CMK (cell line): ENCODE measurements around the gene TMEM125.

Experiments
- DNase-seq: peaks from one replicate; pipeline ENCODE4 v3.0.0-alpha.2; 2010; ENCODE audit warnings: low read depth

Gene TMEM125

GRCh38 chr1:43293896-43294760 is 24.3 kb downstream of the TMEM125 start:
- DNase-seq: no peak

- no peak for DNase-seq
These were observed 25.0 kb downstream of the TMEM125 start for GRCh38 chr1:43294761-43295160.

GRCh38 chr1:43296207-43296606 is 26.4 kb downstream of the TMEM125 start:
- no peak for DNase-seq

- no peak for DNase-seq
These were observed 28.3 kb downstream of the TMEM125 start for GRCh38 chr1:43298055-43298454.

- DNase-seq: no peak
These were observed 29.3 kb downstream of the TMEM125 start for GRCh38 chr1:43299101-43299500.

DNA sequence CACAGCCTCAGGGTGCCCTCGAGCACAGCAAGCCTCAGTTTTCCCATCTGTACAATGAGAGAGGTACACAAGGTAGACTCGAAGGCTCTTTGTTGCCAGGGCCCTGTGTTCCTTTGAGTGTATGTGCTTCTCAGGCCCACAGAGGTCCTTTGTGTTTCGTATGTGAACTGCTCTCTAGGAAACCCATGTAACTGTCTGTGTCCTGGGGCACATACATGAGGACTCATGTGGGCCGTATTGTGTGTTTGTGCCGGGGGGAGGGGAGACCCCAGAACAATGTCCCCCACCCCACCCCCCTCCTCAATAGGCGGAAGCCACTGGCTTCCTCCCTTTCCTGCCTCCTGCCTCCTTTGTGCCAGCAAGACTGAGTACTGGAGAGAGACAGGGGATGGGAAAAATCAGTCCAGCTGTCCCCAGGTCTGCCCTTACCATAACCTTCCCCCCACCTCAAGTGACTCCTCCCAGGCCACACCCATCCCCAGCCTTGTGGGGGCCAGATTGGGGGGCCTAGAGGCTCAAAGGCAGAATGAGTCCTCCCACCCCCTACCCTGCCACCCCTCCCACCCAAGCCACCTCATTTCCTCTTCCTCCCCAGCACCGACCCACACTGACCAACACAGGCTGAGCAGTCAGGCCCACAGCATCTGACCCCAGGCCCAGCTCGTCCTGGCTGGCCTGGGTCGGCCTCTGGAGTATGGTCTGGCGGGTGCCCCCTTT is 30.8 kb downstream of the TMEM125 start, which contains the start of gene TIE1:
TSS of gene TIE1 (plus strand) at position 605 of the 717 bp plus-strand sequence. CDS start at position 695, 90 bp downstream.
- peak; percentile 75 for DNase-seq

GRCh38 chr1:43302201-43302600 is 32.4 kb downstream of the TMEM125 start:
- DNase-seq: no peak

GRCh38 chr1:43302721-43303470 is 33.1 kb downstream of the TMEM125 start:
- no peak for DNase-seq

DNA sequence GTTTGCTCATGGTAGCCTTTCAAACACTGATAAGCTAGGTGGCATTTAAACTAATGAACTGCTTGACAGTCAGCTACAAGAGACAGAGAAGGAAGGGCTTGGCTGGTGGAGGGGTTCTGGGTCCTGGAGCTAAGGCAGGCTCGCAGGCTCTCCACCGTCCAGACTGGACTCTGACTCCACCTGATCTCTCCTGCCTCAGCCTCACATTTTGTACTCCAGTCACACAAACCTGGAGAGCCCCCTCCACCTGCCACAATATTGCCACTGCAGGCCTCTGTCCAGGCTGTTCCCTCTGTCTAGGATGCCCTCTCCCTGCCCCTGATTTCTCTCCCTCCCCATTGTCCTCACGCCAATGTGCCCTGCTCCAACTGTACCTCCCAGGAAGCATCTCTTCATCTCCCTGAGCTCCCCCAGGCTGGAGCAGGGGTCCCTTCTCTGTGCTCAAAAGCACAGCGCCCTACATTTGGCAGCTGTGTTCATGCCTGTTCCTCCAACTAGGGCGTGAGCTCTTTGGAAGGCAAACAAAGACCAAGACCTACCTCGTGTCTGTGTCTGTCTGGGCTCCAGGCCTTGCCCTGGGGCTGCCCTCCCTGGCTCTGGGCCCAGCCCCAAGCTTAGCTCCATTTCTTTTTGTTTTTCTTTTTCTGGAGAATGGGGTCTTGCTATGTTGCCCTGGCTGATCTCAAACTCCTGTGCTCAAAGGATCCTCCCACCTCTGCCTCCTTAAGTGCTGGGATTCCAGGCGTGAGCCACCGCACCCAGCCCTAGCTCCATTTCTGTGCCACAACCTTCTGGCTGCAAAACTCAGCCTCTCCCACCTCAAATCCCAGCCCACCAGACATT is 33.9 kb downstream of the TMEM125 start:
- no peak for DNase-seq

- DNase-seq: no peak
These were observed 34.5 kb downstream of the TMEM125 start for GRCh38 chr1:43304314-43304681.

DNA sequence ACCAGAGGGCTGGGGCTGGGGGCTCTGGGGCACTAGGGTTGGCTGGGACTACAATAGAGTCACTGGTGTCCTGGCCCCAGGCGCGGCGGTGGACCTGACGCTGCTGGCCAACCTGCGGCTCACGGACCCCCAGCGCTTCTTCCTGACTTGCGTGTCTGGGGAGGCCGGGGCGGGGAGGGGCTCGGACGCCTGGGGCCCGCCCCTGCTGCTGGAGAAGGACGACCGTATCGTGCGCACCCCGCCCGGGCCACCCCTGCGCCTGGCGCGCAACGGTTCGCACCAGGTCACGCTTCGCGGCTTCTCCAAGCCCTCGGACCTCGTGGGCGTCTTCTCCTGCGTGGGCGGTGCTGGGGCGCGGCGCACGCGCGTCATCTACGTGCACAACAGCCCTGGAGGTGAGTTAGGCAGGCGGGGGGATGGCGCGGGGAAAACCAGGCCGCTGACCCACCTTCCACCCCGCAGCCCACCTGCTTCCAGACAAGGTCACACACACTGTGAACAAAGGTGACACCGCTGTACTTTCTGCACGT is 35.1 kb downstream of the TMEM125 start:
- DNase-seq: no peak

GRCh38 chr1:43305461-43305860 is 35.7 kb downstream of the TMEM125 start:
- no peak for DNase-seq

DNA sequence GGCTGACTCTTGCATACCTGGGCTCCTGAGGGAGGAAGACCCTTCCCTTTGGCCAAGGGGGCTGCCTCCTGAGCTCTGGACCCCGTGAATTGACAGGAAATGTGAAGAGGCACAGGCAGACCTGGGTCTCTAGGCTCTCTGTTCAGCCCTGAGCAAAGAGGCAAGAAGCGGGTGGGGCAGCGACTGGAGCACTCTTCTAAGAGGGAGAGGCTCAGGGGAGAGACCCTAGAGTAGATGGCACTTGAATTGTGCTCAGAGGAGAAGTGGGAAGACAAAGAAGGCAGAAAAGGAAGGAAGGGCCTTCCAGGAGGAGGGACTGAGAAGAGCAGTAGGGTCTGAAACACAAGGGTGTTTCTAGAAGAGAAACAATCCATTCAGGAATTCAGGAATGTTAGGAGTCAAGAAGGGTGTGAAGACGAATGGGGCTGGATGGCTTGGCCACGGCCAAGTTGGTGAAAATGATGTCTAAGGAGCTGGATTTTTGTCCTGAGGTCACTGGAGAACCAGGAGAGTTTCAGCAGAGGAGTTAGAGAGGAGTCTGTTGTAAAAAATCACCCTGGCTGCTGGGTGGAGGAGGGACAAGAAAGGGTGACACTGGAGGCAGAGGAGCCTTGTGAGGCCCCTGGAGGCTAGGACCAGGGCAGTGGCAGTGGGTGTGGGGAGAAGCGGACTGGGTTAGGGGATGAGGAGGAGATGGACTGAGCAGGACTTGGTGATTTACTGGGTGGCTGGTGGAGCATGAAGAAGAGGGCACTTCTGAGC is 36.3 kb downstream of the TMEM125 start:
- no peak for DNase-seq

- DNase-seq: no peak
These were observed 37.1 kb downstream of the TMEM125 start for GRCh38 chr1:43306688-43307457.

GRCh38 chr1:43307458-43308158 is 37.8 kb downstream of the TMEM125 start:
- no peak for DNase-seq

DNA sequence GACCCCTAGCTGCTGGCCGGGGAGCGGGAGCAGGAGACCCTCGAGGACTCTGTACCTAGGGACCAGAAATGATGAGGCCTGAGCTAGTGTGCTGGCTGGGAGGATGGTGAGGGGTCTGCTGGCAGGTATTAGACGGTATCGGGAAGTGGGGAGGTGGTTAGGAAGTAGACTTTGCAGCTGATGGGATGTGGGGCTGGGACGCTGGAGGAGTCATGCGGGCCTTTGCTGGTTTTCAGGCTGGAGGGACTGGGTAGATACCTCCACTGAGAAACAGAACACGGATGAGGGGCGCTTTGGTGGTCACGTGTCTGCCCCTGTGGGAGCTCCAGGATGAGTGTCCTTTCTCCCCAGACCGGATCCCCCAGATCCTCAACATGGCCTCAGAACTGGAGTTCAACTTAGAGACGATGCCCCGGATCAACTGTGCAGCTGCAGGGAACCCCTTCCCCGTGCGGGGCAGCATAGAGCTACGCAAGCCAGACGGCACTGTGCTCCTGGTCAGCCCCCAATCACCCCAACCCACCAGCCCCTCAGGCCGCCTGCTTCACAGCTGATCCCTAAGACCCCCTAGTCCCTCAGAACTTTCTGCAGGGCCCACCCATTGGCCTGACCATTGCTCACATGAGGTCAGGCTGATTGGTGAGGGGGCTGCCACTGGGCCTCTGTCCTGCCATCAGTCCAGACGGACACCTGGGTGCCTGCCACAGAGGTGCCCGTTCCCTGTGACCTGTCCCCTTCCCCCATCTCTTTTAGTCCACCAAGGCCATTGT is 39.0 kb downstream of the TMEM125 start:
- DNase-seq: no peak

DNA sequence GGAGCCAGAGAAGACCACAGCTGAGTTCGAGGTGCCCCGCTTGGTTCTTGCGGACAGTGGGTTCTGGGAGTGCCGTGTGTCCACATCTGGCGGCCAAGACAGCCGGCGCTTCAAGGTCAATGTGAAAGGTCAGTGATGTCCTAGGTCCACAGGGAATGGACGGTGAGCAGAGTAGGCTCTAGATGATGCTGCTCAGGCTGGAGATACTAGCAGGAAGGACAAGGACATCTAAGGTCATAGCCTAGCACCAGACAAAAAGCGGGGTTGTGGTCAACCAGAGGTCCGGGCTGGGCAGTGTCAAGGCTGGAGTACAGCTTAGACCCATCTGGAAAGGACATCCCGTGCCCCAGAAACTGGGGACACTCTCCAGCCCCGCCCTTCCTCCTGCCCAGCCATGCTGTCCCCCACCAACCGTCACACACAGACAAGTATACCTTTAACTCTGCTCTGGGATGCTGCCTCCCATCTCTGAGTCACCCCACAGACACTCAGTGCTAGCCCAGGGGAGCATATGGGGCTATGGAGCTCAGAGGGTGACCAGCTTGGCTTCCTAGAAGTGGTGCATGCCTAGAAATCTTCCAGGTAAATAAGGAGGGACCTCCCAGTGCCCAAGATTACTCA is 39.7 kb downstream of the TMEM125 start:
- no peak for DNase-seq

DNA sequence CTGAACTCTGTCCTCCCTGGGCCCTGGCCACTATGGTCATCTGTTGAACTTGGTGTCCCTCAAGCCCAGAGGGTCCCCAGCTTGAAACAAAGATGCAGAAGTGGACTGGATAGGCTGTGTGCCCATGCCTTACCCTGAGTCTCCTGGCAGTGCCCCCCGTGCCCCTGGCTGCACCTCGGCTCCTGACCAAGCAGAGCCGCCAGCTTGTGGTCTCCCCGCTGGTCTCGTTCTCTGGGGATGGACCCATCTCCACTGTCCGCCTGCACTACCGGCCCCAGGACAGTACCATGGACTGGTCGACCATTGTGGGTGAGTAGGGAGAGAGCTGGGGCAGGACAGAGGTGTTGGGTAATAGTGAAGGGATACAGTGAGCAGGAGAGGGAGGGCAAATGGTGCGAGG is 41.7 kb downstream of the TMEM125 start:
- no peak for DNase-seq
